Activated T-helper 2 cell treated with anti-CD3 and anti-CD28 coated beads, Interferon-gamma antibody, Interleukin-2, Interleukin-4, amounts not matched to agents 10 μg/mL and 5 μg/mL and 100 μg/mL, durations not matched to agents 14 hours and 24 hours and 36 hours (primary cell): ENCODE measurements around the gene GPR85. TPM values are rescaled to one million over a fixed set of nuclear protein-coding genes. Genes with fewer than 3 reads are reported as not detected.
"Not testable (repeated sequence)": the region's sequence is repeated elsewhere in the genome, so short reads cannot be mapped to it uniquely, and the experiment has no call there.

Experiments
- DNase-seq: peaks from one replicate; pipeline ENCODE4 v3.0.0; 2021; ENCODE audit warnings: low spot score
- H3K27ac Mint-ChIP-seq: one replicate; pipeline ENCODE4 v1.8.0; 2021; ENCODE audit warnings: mixed read lengths
- H3K27me3 Mint-ChIP-seq: one replicate; pipeline ENCODE4 v1.8.0; 2021; ENCODE audit warnings: low read depth, mixed read lengths
- H3K36me3 Mint-ChIP-seq: one replicate; pipeline ENCODE4 v1.8.0; 2021; ENCODE audit warnings: low read depth, mixed read lengths
- H3K4me1 Mint-ChIP-seq: one replicate; pipeline ENCODE4 v1.8.0; 2021; ENCODE audit warnings: low read depth, mixed read lengths
- H3K4me3 Mint-ChIP-seq: one replicate; pipeline ENCODE4 v1.8.0; 2021; ENCODE audit warnings: low read depth, mild to moderate bottlenecking, moderate library complexity, mixed read lengths
- H3K9me3 Mint-ChIP-seq: one replicate; pipeline ENCODE4 v1.8.0; 2021; ENCODE audit warnings: mixed read lengths
- intact Hi-C: fragments of 100-400 bp; cut with micrococcal nuclease; formaldehyde crosslinking; loops from one replicate; pipeline ENCODE4 v1.15.1; 2023
- total RNA-seq: library from RNA; stranded (reverse); gene quantifications from 2 replicates; pipeline ENCODE4 v1.2.3, GENCODE V29; 2022

GPR85 gene
- total RNA-seq, result not detected in 2 replicates

GRCh38 chr7:113086431-113086888, at the start of gene GPR85:
TSS of gene GPR85 (minus strand) at chr7:113086827. CDS start at chr7:113084721, 2,106 bp downstream.
- Mint-ChIP-seq H3K27me3 (peaks cover 52% of the 10 kb centered on the region), H3K9me3 (no peaks in the 10 kb centered on the region), H3K27ac (no peak within 1 kb of the TSS), H3K4me1 (peaks cover 10% of the 10 kb centered on the region), H3K36me3 (no peaks in the 10 kb centered on the region), H3K4me3 (peak within 1 kb of the TSS; percentile 52)
- intact Hi-C loops, result loop anchor here (2.0 kb wide), 1 partner anchor 32 kb away; the partner anchor contains the start of gene SMIM30
- peak; percentile 17 for DNase-seq

GRCh38 chr7:113134025-113134424, 47.4 kb upstream of the GPR85 start:
- H3K36me3 Mint-ChIP-seq, result no peaks in the 10 kb centered on the region
- H3K4me1 Mint-ChIP-seq, result peaks cover 5% of the 10 kb centered on the region
- H3K27ac Mint-ChIP-seq, result no peak overlapping the region
- H3K27me3 Mint-ChIP-seq, result no peaks in the 10 kb centered on the region
- intact Hi-C loops, result no loop called here
- no peak for DNase-seq
- H3K4me3 Mint-ChIP-seq, result no peak overlapping the region
- H3K9me3 Mint-ChIP-seq, result no peaks in the 10 kb centered on the region

- DNase-seq, result no peak
- Mint-ChIP-seq H3K9me3 (no peaks in the 10 kb centered on the region), H3K27ac (no peak overlapping the region), H3K27me3 (no peaks in the 10 kb centered on the region), H3K36me3 (no peaks in the 10 kb centered on the region), H3K4me1 (peaks cover 5% of the 10 kb centered on the region), H3K4me3 (no peak overlapping the region)
- intact Hi-C loops, result no loop called here
Measured at GRCh38 chr7:113131367-113131766, 44.7 kb upstream of the GPR85 start.

- Mint-ChIP-seq H3K36me3 (no peaks in the 10 kb centered on the region), H3K27me3 (no peaks in the 10 kb centered on the region), H3K4me3 (no peak overlapping the region), H3K4me1 (peaks cover 9% of the 10 kb centered on the region), H3K9me3 (no peaks in the 10 kb centered on the region), H3K27ac (no peak overlapping the region)
- DNase-seq, result no peak
- intact Hi-C loops, result loop anchor here (10.0 kb wide), 1 partner anchor 333 kb away; the partner anchor contains the start of gene TMEM168
Measured at GRCh38 chr7:113128031-113128430, 41.4 kb upstream of the GPR85 start.

- DNase-seq, result no peak
- H3K4me1 Mint-ChIP-seq, result peaks cover 18% of the 10 kb centered on the region
Measured at GRCh38 chr7:113125728-113126127, 39.1 kb upstream of the GPR85 start.

GRCh38 chr7:113122744-113123143, 36.1 kb upstream of the GPR85 start:
- H3K27ac Mint-ChIP-seq, result peak overlapping the region; percentile 58
- no peak overlapping the region for H3K4me3 Mint-ChIP-seq
- H3K36me3 Mint-ChIP-seq, result peaks cover 1% of the 10 kb centered on the region
- no peaks in the 10 kb centered on the region for H3K9me3 Mint-ChIP-seq
- no peaks in the 10 kb centered on the region for H3K27me3 Mint-ChIP-seq
- peaks cover 37% of the 10 kb centered on the region for H3K4me1 Mint-ChIP-seq
- intact Hi-C loops, result loop anchor here (2.0 to 10.0 kb wide), 2 partner anchors 160 to 328 kb away; partner anchors contain the start of gene TMEM168
- no peak for DNase-seq

More at GRCh38 chr7:113125728-113126127, 39.1 kb upstream of the GPR85 start:
- Mint-ChIP-seq H3K4me3 (no peak overlapping the region), H3K27ac (no peak overlapping the region), H3K9me3 (no peaks in the 10 kb centered on the region), H3K27me3 (no peaks in the 10 kb centered on the region), H3K36me3 (no peaks in the 10 kb centered on the region)
- intact Hi-C loops, result loop anchor here (10.0 kb wide), 1 partner anchor 331 kb away; the partner anchor contains the start of gene TMEM168

GRCh38 chr7:113120647-113121046, 34.0 kb upstream of the GPR85 start:
- H3K27ac Mint-ChIP-seq, result peak overlapping the region; percentile 61
- intact Hi-C loops, result loop anchor here (10.0 kb wide), 1 partner anchor 326 kb away; the partner anchor contains the start of gene TMEM168
- H3K9me3 Mint-ChIP-seq, result no peaks in the 10 kb centered on the region
- no peak overlapping the region for H3K4me3 Mint-ChIP-seq
- no peaks in the 10 kb centered on the region for H3K27me3 Mint-ChIP-seq
- peaks cover 43% of the 10 kb centered on the region for H3K4me1 Mint-ChIP-seq
- no peak for DNase-seq
- peaks cover 12% of the 10 kb centered on the region for H3K36me3 Mint-ChIP-seq

GRCh38 chr7:113119429-113119828, 32.8 kb upstream of the GPR85 start:
- Mint-ChIP-seq H3K9me3 (no peaks in the 10 kb centered on the region), H3K27me3 (no peaks in the 10 kb centered on the region), H3K4me3 (peak overlapping the region; percentile 94), H3K4me1 (peaks cover 43% of the 10 kb centered on the region), H3K36me3 (peaks cover 18% of the 10 kb centered on the region), H3K27ac (no peak overlapping the region)
- no peak for DNase-seq
- intact Hi-C loops, result loop anchor here (2.0 to 5.0 kb wide), 2 partner anchors 33 to 667 kb away; partner anchors contain the start of genes GPR85 and IFRD1

GRCh38 chr7:113118074-113118959, 31.7 kb upstream of the GPR85 start, which contains the start of gene SMIM30:
TSS of gene SMIM30 (minus strand) at chr7:113118554. CDS start at chr7:113117578, 976 bp downstream.
- Mint-ChIP-seq H3K36me3 (peaks cover 27% of the 10 kb centered on the region), H3K27ac (peak within 1 kb of the TSS; percentile 94), H3K4me1 (peaks cover 42% of the 10 kb centered on the region), H3K4me3 (peak within 1 kb of the TSS; percentile 94), H3K9me3 (no peaks in the 10 kb centered on the region), H3K27me3 (no peaks in the 10 kb centered on the region)
- intact Hi-C loops, result loop anchor here (1.0 to 5.0 kb wide), 4 partner anchors 32 to 912 kb away; partner anchors contain the start of genes DOCK4, GPR85, IFRD1 and ZNF277
- peak; percentile 82 for DNase-seq

- Mint-ChIP-seq H3K36me3 (peaks cover 29% of the 10 kb centered on the region), H3K4me3 (peak overlapping the region; percentile 94), H3K27ac (peak overlapping the region; percentile 15), H3K4me1 (peaks cover 38% of the 10 kb centered on the region)
- H3K27me3 Mint-ChIP-seq, H3K9me3 Mint-ChIP-seq, DNase-seq: not testable (repeated sequence)
- intact Hi-C loops, result loop anchor here (5.0 kb wide), 1 partner anchor 665 kb away; the partner anchor contains the start of gene IFRD1
Measured at GRCh38 chr7:113117374-113117774, 30.7 kb upstream of the GPR85 start.

- no peaks in the 10 kb centered on the region for H3K27me3 Mint-ChIP-seq
- intact Hi-C loops, result no loop called here
- no peak overlapping the region for H3K27ac Mint-ChIP-seq
- H3K4me3 Mint-ChIP-seq, result no peak overlapping the region
- no peaks in the 10 kb centered on the region for H3K9me3 Mint-ChIP-seq
- peaks cover 19% of the 10 kb centered on the region for H3K4me1 Mint-ChIP-seq
- H3K36me3 Mint-ChIP-seq, result peaks cover 29% of the 10 kb centered on the region
- no peak for DNase-seq
Measured at GRCh38 chr7:113113912-113114311, 27.3 kb upstream of the GPR85 start.

GRCh38 chr7:113109718-113110117, 23.1 kb upstream of the GPR85 start:
- Mint-ChIP-seq H3K27ac (no peak overlapping the region), H3K9me3 (no peaks in the 10 kb centered on the region), H3K4me1 (peaks cover 6% of the 10 kb centered on the region), H3K36me3 (peaks cover 13% of the 10 kb centered on the region), H3K27me3 (no peaks in the 10 kb centered on the region), H3K4me3 (no peak overlapping the region)
- intact Hi-C loops, result no loop called here
- no peak for DNase-seq
